ENCODE data around the gene B4GALNT2. TPM values are rescaled to one million over a fixed set of nuclear protein-coding genes. Genes with fewer than 3 reads are reported as not detected.
A peak's percentile ranks its signal among the peaks of the same experiment; 100 is the strongest.

The B4GALNT2 gene
- total RNA-seq, 1 experiment from 2014 or later = not detected

DNA sequence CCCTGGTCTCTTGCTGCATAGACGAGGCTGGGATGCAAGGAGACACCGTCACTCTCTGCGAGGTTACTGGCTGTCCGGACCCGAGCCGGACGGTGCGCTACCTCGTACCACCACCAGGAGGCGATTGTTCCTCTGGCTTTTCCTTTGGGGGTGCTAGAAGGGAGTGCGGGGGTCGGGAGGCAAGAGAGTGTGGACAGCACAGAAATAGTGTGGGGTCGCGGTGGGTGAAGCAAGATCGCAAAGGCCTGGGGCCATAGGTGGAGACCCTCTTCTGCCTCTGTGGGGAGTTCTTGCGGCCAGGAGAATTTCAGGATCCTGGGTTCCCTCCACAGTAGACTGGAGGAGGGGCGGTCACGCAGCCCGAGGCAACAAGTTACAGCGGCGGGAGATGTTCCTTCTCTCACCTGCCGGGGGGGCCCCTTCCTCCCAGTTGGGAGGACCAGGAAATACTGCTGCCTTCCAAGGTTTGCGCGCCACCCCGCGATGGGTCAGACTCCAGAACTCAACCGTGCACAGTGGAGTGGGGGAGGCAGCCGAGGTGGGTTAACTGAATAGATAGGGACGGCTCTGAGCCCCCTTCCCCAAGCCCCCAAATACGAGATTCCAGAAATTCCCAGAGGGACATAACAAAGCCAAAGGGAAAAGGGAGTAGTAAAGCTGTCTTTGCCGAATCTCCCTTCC lies 91.1 kb downstream of the B4GALNT2 start:
- H3K4me1 ChIP-seq (ENCODE audit: insufficient read depth, low read length, poor library complexity, severe bottlenecking) = peaks cover 14% of the 10 kb centered on the region
- no TSS peak for BruUV-seq (replicated peaks)
- no peak for TF ChIP-seq EZH2 (IDR thresholded peaks at IDR 0.05; ENCODE audit: borderline replicate concordance, low read depth, low read length, poor library complexity, severe bottlenecking)
- TF ChIP-seq, protein P1, sequence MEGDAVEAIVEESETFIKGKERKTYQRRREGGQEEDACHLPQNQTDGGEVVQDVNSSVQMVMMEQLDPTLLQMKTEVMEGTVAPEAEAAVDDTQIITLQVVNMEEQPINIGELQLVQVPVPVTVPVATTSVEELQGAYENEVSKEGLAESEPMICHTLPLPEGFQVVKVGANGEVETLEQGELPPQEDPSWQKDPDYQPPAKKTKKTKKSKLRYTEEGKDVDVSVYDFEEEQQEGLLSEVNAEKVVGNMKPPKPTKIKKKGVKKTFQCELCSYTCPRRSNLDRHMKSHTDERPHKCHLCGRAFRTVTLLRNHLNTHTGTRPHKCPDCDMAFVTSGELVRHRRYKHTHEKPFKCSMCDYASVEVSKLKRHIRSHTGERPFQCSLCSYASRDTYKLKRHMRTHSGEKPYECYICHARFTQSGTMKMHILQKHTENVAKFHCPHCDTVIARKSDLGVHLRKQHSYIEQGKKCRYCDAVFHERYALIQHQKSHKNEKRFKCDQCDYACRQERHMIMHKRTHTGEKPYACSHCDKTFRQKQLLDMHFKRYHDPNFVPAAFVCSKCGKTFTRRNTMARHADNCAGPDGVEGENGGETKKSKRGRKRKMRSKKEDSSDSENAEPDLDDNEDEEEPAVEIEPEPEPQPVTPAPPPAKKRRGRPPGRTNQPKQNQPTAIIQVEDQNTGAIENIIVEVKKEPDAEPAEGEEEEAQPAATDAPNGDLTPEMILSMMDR (conservative IDR thresholded peaks at IDR 0.05; ENCODE audit: low read depth, low read length) = peak; percentile 91
- DNase-seq (ENCODE audit: low spot score) = peak; percentile 57
- no peaks in the 10 kb centered on the region for H3K9me3 ChIP-seq (ENCODE audit: low read depth, low read length, poor library complexity, severe bottlenecking)
- intact Hi-C loops (cut with micrococcal nuclease; ENCODE audit: unreplicated experiment) = loop anchor here (10.0 kb wide), 1 partner anchor 549 kb away; no protein-coding TSS in a partner anchor
- no peaks in the 10 kb centered on the region for H3K27me3 ChIP-seq (replicated peaks; ENCODE audit: insufficient read depth, low read depth, low read length, poor library complexity)
- no peak overlapping the region for H3K27ac ChIP-seq (ENCODE audit: low read depth, low read length, poor library complexity, severe bottlenecking)
- H3K36me3 ChIP-seq (ENCODE audit: insufficient read depth, low read length, poor library complexity, severe bottlenecking) = peaks cover 35% of the 10 kb centered on the region
- ChIA-PET POLR2A (ENCODE audit: low non-redundant PET) (no interaction called here), CTCF (no interaction called here)
- no peak overlapping the region for H3K4me3 ChIP-seq (ENCODE audit: low read depth, low read length, poor library complexity, severe bottlenecking)

DNA sequence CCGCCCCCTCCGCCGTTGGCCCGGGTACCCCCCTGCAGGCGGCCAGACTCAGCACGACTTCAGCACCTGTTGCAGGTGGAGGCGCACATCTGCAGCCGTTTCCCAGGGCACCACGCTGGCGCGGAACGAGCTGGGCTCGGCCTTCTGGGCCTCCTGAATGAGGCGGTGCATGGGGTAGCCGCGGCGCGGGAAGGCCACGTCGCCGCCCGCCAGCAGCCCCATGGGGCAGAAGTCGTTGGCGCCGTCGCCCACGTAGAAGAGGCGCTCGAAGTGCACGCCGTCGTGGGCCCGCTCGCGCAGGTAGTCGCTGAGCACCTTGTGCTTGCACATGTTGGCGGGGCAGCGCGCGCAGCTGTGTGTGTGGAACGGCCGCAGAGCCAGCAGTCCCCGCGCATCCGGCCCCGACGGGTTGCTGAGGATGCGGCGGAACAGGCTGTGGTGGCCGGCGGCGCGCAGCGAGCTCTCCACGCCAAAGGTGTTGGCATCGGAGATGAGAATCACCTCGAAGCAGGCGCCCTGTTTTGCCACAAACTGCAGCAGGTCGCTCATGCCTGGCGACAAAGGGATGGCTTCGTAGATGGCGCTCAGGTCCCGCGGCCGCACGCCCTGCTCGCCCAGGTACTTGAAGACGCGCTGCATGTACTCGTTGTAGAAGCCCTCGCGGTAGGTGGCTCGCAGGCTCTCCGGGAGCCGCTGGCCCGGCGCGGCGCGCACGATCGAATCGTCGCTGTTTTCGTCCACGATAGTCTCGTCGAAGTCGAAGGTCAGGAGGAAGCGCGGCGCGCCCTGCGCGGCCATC lies 91.8 kb downstream of the B4GALNT2 start:
- BruUV-seq (replicated peaks) = no TSS peak
- Histone ChIP-seq H3K27ac (ENCODE audit: low read depth, low read length, poor library complexity, severe bottlenecking) (no peak overlapping the region), H3K4me3 (ENCODE audit: low read depth, low read length, poor library complexity, severe bottlenecking) (no peak overlapping the region), H3K36me3 (ENCODE audit: insufficient read depth, low read length, poor library complexity, severe bottlenecking) (peaks cover 35% of the 10 kb centered on the region), H3K4me1 (ENCODE audit: insufficient read depth, low read length, poor library complexity, severe bottlenecking) (peaks cover 19% of the 10 kb centered on the region), H3K9me3 (ENCODE audit: low read depth, low read length, poor library complexity, severe bottlenecking) (no peaks in the 10 kb centered on the region), H3K27me3 (replicated peaks; ENCODE audit: insufficient read depth, low read depth, low read length, poor library complexity) (no peaks in the 10 kb centered on the region)
- DNase-seq (ENCODE audit: low spot score) = no peak
- TF ChIP-seq, protein P1 (conservative IDR thresholded peaks at IDR 0.05; ENCODE audit: low read depth, low read length) = no peak
- no peak for TF ChIP-seq EZH2 (IDR thresholded peaks at IDR 0.05; ENCODE audit: borderline replicate concordance, low read depth, low read length, poor library complexity, severe bottlenecking)
- intact Hi-C loops (cut with micrococcal nuclease; ENCODE audit: unreplicated experiment) = loop anchor here (10.0 kb wide), 1 partner anchor 550 kb away; no protein-coding TSS in a partner anchor
- ChIA-PET POLR2A (ENCODE audit: low non-redundant PET) (no interaction called here), CTCF (no interaction called here)

DNA sequence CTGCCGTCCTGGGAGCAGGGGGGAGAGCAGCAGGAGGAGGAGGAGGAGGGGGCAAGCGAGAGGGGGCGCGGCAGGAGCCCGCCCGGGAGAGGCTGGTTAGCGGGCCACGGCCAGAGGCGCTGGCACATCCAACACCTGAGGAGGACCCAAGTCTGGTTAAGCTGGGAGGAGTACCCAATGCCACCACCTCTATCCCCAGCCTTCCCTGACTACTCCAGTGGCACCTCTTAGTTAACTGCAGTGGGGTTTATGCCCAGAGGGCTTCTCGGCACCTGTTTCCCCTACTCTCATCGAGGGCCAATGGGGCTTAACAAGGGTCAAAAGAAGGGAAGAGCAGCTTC lies 92.4 kb downstream of the B4GALNT2 start:
- peaks cover 35% of the 10 kb centered on the region for H3K36me3 ChIP-seq (ENCODE audit: insufficient read depth, low read length, poor library complexity, severe bottlenecking)
- intact Hi-C loops (cut with micrococcal nuclease; ENCODE audit: unreplicated experiment) = loop anchor here (5.0 to 10.0 kb wide), 3 partner anchors 33 to 550 kb away; no protein-coding TSS in a partner anchor
- TF ChIP-seq EZH2 (IDR thresholded peaks at IDR 0.05; ENCODE audit: borderline replicate concordance, low read depth, low read length, poor library complexity, severe bottlenecking) = no peak
- TF ChIP-seq, protein P1 (conservative IDR thresholded peaks at IDR 0.05; ENCODE audit: low read depth, low read length) = no peak
- no peak for DNase-seq (ENCODE audit: low spot score)
- no peaks in the 10 kb centered on the region for H3K27me3 ChIP-seq (replicated peaks; ENCODE audit: insufficient read depth, low read depth, low read length, poor library complexity)
- ChIA-PET CTCF (no interaction called here), POLR2A (ENCODE audit: low non-redundant PET) (no interaction called here)
- peaks cover 22% of the 10 kb centered on the region for H3K4me1 ChIP-seq (ENCODE audit: insufficient read depth, low read length, poor library complexity, severe bottlenecking)
- H3K4me3 ChIP-seq (ENCODE audit: low read depth, low read length, poor library complexity, severe bottlenecking) = no peak overlapping the region
- BruUV-seq (replicated peaks) = no TSS peak
- H3K27ac ChIP-seq (ENCODE audit: low read depth, low read length, poor library complexity, severe bottlenecking) = peak overlapping the region; percentile 86
- H3K9me3 ChIP-seq (ENCODE audit: low read depth, low read length, poor library complexity, severe bottlenecking) = no peaks in the 10 kb centered on the region
